ENCODE measurements around the gene TOX3.

Gene TOX3

DNA sequence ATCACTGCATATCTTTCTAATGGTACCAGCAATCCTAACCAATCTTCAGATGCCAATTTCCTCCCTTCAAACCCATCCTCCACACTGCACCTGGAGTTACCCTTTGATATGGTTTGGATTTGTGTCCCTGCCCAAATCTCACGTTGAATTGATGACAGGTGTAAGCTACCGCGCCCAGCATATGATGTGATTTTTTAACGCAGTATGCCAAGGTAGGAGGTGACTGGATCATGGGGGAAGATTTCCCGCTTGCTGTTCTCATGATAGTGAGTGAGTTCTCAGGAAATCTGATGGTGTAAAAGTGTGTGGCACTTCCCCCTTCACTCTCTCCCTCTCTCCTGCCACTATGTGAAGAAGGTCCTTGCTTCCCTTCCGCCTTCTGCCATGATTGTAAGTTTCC, 57.0 kb downstream of the TOX3 start:
- no peak for DNase-seq

DNA sequence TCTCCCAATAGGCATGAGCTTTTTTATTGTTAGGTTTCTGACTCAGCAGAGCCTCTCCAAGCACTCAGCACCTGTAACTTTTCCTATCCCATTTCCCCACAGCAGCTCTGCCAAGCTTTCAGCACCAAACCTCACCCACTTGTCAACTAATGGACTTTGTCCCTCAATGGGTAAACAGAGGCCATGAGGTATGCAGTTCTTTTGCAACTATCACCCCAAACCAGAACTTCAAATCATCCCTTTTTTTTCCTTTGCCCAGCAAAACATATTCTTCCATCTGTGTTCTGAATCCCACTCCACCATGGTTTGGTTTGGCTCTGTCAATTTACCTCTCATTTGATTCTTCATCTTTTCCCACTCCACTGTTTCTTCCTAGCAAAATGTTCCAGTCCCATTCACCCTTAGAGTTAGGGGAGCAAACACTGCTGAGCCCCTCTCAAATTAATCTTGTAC, 58.1 kb downstream of the TOX3 start:
- no peak for DNase-seq

DNA sequence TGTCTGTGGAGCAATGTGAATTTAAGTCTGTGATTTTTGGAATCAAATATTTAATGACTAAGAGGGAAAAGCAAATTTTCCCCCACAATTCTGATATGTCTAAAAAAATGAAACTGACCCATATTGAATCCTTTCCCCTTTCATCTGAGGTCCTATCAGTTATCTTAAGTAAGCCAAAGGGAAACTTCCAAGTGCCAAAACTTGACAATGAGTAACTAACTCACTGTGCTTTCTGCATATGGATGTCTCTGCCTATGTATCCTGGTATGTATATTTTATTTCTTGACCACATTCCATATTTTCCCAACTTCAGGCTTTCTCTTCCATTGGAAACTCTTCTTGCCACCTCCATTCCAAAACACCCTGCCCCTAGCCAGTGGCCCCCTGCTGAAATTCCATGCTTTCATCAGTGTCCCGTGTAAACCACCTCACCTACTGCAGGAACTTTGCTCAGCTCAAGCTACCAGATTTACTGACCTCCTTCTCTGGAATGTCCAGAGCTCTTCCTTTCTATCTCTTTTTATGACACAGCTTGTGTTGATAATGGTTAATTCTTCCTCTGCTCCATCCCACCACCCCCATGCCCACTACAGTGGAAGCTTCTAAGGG, 59.0 kb downstream of the TOX3 start:
- no peak for DNase-seq

DNA sequence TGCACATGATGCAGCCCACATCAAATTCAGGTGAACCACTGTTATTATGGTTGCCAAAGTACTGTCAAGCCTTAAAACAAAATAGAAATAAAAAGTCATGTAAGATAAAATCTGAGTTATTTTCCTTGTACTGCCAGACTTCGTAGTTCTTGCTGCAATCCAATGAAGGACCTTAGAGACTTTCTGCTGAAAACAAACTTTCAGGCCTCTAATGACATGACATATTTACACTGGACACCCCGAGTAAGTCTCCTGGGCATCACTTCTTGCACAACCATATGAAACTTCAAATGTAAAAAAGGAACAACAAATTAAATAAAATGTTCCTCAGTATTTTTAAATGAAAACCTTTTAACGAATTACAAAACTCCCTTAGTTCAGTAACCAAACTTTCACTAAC, 66.7 kb downstream of the TOX3 start:
- no peak for DNase-seq

DNA sequence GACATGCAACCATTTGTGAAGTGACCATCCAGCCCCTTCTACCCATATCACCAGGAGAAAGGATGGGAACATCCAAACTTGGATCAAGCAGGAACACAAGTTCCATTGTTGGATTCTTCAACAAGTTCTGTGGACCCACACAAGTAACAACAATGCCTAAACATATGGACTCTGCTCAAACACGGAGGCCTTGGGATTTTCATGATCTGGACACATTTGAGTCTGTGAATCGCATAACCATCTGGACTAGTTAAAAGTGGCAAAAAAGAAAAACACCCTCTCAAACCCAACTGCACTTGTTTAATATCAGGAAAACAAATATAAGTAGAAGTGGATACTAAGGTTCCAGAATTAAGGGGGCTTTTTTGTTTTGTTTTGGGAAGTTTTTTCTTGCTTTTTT, 70.8 kb downstream of the TOX3 start:
- no peak for DNase-seq

DNA sequence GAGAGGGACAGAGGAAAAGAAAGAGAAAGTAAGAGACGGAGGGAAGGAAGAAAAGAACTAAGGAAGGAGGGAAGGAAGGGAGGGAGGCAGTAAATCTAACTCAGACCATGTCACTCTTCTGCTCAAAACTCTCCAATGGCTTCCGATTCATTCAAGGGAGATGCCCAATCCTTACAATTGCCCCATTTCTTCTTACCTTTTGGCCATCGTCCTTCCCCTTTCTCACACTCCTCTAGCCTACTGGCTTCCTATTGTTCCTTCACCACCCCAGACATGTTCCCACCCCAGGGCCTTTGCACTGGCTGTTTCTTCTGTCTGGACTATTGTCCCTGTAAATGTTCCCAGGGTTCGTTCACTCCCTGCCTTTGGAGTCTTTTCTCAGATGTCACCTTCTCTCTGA, 72.3 kb downstream of the TOX3 start:
- DNase-seq: no peak

DNA sequence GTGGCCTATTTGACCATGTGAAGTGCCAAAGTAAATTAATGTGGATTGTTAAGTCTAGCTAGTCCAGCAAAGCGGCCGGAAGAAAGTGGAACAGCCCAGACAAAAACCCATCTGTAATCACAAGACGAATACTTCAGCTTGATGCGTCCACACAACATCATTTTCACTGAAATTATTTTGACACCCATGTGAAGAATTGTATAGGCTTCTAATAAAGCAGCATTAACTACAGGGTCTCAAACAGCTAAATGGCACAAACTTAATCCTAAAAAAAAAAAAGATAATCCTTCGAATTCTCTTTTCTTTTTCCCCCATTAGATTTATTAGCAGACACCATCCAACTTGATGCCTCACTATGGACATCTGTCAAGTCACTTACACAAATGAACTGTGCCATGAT, 73.8 kb downstream of the TOX3 start:
- no peak for DNase-seq

DNA sequence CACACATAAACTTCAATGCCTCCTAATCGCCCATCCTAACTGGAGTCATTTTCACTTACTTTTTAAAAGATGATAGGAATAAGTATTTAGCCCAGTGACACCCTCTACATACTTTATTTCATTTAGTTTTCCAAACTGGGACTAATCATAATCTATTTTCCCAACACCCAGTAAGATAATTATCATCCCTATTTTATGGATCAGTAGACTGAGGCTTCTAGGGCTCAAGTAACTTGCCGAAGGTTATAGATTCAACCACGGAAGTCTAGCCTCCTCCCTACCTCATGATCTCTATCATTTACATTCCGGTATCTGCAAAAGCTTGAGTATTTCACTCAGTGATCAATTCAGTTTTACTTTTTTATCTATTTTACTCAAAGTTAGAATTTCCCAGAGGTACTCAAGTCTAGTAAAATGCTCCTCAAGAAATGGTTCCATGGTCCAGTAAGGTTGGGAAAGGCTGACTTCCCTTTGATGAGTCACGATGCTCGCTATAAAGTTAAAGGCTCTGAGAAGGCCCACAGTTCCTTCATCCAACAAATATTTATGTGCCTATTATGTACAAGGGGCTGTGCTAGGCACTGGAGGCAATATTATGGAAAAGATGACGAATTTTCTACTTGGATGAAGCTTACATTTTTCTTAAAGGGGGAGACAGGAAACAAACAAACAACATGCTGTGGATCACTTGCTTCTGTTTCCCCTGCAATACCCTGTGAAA, 75.1 kb downstream of the TOX3 start:
- DNase-seq: no peak

DNA sequence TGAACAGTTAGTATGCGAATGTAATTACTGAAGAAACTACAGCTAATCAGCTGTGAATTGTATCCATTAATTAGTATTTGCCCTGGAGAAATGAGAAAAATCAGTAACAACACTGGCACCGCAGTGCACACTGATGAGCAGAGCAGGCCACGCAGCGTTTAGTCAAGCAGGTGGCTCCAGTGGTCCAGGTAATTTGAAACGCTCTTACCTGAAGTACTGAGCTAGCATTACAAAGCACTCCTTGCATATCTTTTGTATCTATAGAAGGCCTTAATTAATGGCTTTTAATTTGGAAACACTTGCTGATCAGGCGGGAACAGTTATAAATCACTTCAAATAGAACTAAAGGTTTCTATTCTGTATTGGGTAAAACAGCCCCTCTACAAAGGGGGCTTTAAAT, 76.4 kb downstream of the TOX3 start:
- no peak for DNase-seq

DNA sequence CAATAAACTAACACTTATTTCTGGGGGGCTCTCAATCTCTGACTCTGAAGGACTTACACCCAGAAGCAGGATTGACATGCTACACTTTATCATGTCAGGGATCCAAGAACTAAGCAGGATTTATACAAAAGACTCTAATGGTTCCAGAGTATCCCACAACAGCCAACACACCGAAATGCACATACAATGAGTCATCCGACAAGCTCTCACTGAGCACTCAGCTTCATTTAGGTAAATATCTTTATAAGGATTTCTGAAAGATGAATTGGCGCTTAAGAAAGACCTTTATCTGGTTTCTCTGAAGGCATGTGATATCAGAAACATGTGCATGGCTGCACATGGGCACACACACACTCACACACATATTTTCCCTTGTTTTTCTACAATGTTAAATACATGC, 77.2 kb downstream of the TOX3 start:
- DNase-seq: no peak

DNA sequence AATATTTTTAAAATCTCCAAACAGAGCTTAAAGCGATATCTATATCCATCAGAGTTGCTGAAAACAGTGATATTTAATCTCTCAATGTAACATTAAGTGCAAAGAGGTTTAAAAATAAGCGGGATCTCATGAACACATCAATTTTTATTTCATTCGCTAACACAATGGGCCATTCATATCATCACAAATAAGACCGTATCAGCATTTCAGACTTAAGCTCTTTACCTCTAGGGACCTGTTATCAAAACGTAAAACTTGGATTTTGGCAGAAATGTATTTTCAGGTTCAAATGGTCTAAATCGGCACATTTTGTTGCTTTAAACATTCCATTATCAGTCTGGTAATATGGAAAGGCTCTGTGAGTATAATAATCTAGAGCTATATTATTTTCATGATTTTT, 77.9 kb downstream of the TOX3 start:
- no peak for DNase-seq

DNA sequence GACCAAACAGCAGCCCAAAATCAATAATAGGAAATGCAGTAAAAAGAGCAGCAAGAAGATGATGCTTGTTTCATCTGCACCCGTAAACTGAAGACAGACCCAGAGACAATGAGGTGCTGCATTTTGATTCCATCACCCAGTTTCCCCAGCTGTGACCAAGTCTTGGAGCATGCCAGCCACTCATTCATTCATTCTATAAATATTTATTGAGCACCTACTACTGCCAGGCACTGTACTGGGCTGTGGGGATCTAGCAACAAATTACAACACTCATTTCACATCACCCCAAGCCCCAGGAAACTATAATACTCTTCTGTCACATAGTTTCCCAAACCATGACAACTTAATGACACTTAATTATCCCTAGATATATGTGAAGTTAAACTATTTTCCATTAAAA, 79.2 kb downstream of the TOX3 start:
- DNase-seq: no peak

DNA sequence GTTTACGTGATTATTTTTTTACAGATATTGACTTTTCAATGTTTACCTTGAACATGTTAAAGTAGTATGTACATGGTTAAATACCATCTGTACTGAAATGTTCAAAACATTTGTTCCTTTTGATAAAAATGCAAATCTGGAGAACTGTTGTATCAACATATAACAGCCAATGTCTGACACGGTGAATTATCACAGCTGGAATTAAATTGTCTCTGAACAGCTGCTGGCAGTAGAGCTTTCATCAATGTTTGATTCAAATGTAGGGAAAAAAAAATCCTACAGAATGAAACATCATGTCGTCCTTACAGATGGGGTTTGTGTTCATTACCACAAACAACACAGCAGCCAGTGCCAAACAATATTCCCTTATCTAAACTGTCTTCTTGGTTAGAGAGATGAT, 79.9 kb downstream of the TOX3 start:
- no peak for DNase-seq

DNA sequence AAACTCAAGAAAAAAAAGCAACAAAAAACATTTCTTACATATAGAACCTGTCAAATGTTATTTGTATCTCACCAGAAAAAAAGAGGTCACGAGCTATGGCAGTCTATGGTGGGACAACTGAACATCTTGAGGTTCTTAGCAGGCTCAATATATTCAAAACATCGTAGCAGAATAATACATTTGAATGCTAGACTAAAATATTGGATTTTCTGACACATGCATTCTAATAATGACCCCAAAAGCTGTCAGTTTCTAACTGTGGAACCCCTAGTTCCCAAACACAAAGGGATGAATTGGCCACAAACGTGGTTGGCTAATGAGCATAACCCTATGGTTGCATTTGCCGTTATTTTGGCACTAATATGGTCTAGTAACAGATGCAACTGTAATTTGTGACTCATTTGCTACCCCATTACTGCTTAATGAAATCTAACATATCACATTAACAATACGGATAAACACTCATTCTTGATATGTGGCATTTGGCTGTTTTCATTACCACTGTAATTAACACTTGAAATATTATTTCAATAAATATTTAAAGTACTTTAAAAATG, 81.2 kb downstream of the TOX3 start:
- DNase-seq: no peak

DNA sequence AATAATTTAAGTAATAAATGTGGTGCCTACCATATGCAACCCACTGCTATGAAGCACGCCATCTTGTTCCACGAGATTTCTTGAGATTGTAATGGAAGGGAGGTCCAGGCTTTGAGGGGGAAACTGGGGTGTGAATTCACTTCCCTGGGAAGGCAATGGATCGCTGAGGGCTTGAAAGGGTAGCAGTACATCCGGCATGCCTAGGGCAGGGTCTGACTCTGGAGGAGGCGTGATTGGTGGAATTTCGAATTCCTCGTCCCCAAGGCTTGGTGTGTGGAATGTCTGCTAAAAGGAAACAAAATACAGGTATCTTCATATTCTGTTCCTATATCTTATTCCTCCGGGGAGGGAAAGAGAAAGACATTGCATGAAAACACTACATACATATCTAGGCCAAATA, 83.0 kb downstream of the TOX3 start:
- DNase-seq: no peak

DNA sequence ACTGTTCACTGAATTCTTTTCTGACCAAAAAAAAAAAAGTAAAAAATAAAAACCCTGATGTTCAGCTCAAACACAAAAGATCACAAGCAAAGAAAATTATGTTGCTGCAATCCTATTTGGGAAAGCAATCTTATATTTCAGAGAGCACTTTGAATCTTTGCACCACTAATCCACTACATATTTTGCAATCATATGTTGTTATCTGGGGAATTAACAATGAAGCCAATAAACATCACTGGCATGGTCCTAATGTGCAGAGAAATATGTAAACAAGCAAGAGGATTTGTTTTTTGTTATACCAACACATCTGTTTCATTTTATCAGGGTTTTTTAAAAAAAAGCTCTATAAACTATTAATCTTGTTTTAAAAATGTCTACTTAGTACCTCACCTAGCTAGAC, 84.1 kb downstream of the TOX3 start:
- no peak for DNase-seq

DNA sequence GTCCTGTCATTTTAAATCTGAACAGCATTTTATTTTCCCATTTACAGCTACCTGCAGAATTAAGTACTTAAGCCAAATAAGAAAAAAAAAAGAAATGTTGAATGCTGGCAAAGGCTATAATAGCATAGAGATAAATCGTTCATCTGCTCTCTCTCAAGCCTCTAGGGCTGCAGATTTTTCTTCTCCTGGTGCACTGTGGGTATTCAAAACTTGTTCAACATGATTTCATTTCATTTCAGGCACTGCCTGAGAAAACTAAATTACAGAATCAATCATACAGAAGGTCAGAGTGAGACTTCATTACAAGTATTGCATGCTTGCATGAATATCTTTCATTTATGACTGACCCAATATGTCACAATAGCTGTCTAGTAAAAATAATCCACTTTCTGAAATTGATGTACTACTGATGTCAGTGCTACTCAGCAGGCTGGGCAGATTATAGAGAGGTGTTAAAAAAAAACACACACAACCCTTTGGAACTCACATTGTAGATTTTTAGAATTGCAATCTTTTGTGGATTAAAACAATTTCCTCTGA, 86.2 kb downstream of the TOX3 start:
- no peak for DNase-seq

DNA sequence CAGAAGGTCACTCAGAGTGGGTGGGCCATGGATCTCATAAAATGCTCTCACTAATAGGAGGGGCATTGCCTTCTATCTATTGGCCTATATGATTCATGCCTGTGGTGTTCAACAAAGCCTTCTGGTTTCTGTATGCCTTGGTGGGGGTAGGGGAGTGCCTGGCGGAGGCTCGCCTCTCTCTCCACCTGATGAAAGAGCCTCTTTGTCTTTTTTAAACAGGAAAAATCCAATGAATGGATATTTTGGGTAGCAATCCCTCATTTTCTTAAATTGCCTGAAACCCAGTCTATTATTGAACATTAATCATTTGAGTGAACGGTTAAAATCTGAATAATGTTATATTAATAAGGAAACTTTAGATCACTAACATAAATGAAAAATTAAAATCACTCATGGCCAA, 90.6 kb downstream of the TOX3 start:
- no peak for DNase-seq

DNA sequence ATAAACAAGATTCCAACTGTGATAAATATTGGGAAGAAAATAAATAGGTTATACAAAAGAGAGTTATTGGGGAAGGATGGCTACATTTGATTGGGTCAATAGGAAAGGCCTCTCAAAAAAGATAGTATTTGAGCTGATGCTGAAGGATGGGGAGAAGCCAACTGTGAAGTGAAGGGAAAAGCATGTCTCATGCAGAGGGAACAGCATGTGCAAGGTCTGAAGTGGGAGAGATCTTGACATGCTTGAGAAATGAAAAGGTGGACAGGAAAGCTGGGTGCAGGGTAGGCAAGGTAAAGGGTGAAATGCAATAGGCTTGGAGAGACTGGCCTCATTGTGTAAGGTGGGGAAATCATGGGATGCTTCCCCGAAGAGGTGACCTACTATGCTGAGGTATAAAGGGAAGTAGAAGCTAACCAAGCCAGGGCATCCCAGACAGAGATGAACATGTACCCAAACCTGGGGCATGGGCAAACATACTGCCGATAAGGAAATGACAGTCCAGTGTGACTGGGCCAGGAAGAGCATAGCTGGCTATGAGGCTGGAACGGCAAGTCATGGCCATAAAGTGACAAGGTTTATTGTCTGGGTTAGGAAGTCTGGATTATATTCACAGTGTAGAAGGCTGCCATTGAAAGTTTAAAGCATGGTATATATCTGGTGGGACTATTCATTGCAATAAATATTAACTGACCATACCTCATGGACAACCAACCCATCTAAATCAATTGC, 91.2 kb downstream of the TOX3 start:
- no peak for DNase-seq

DNA sequence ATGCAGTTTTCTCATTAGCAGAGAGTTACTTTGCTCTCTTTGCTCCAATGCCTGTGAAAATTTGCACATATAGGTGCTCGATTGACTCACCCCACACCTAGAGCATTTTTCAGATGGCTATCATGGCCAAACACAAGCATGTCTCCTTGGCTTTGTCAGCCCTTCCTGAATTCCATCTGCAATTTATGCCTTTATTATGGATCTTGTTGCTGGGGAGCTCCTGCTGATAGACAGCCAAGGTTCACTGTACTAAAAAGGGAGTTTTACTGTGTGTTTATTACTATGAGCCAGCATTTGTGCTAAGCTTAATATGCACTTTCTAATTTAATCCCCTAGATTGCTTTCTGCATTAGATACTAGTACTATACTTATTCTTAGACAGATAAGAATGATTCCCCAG, 93.3 kb downstream of the TOX3 start:
- no peak for DNase-seq

DNA sequence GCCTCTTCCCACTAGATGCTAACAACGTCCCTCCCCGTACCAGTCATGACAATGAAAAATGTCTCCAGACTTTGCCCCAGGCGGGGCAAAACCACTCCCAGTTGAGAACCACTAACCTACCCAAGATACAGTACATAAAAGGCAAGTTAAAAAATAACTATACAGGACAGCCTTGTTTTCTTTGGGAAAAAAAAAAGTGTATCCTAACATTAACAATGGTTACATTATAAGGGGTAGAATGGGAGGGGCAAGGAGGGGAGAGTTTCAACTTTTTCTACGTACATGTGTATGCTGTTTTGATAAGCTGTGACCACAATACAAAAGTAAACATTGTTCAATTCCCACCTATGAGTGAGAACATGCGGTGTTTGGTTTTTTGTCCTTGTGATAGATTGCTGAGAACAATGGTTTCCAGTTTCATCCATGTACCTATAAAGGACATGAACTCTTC, 94.9 kb downstream of the TOX3 start:
- no peak for DNase-seq

DNA sequence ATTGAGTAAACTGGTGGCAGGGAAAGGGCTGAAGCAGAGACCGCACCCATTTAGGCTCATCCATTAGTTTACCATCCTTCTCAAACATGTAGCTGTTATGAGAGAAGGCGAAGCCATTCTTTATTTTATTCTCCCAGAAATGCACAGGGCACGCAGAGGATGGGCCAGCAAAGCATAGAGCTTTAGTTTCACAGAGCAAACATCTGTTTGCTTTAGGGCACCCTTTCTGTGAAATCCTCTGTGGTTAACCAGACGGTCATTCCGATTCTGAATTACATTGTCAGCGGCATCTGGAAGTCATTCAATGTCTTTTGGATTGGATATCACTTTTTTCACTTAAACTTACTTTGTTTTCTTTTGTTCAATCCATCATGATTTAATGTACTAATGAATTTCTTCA, 96.0 kb downstream of the TOX3 start:
- DNase-seq: no peak

DNA sequence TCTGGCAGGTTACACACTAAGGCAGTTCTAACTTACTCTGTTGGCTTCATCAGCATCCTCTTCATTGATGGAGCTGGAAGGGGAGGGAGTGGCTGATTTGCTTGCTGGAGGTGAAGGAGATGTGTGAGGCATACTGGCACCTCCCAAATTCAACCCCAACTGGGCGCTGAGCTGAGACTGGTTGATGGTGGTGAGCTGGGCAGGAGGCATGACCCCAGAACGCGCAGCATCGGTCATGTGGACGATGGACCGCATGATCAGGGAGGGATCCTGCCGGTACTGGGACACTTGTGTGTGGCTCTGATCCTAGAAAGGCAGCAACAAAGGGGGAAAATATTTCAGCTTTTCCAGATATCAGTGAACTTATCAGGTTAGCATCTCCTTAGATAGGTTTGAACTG, 96.7 kb downstream of the TOX3 start:
- no peak for DNase-seq

DNA sequence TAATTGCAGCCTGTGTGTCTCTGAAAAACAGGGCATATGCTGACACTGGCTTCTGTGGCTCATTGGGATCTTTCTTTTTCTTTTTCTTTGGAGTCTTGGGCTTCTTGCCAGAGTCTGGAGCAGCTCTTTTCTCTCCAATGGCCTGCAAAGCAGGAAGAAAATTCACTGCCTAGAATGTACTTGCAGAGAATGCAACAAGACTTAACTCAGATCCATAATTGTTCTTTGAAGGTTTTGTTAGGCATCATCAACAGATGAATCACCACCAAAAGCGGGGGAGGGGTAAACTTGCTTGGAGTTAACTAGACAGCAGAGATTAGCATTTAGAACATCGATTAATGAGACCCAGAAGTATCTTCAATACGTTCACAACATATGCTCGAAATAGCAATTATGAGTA, 100.9 kb downstream of the TOX3 start:
- no peak for DNase-seq
